Endothelial cell (in vitro differentiated cells): ENCODE results near the gene MFSD2A. TPM values are rescaled to one million over a fixed set of nuclear protein-coding genes. Genes with fewer than 3 reads are reported as not detected.

ENCODE experiments used
- DNase-seq: peaks from one replicate; pipeline ENCODE4 v3.0.0; 2021; ENCODE audit warnings: low spot score
- H3K27ac Mint-ChIP-seq: one replicate; pipeline ENCODE4 v1.8.0; 2021; ENCODE audit warnings: mixed read lengths, inconsistent platforms; ENCODE audit not compliant: unreplicated experiment
- H3K27me3 Mint-ChIP-seq: one replicate; pipeline ENCODE4 v1.8.0; 2021; ENCODE audit warnings: mild to moderate bottlenecking, moderate library complexity, mixed read lengths, inconsistent platforms; ENCODE audit not compliant: unreplicated experiment
- H3K36me3 Mint-ChIP-seq: one replicate; pipeline ENCODE4 v1.8.0; 2021; ENCODE audit warnings: mild to moderate bottlenecking, low read depth, mixed read lengths, inconsistent platforms; ENCODE audit not compliant: unreplicated experiment
- H3K4me1 Mint-ChIP-seq: one replicate; pipeline ENCODE4 v1.8.0; 2021; ENCODE audit warnings: mild to moderate bottlenecking, mixed read lengths, inconsistent platforms; ENCODE audit not compliant: unreplicated experiment
- H3K4me3 Mint-ChIP-seq: one replicate; pipeline ENCODE4 v1.8.0; 2021; ENCODE audit warnings: mild to moderate bottlenecking, mixed read lengths, inconsistent platforms; ENCODE audit not compliant: unreplicated experiment
- H3K9me3 Mint-ChIP-seq: one replicate; pipeline ENCODE4 v1.8.0; 2021; ENCODE audit warnings: mixed read lengths, inconsistent platforms; ENCODE audit not compliant: unreplicated experiment
- total RNA-seq: library from RNA; stranded (reverse); fragmentation: NEBNext Ultra II Directional; extraction: Animal tissue kit (Norgen Biotek cat#: 25700); gene quantifications from one replicate; pipeline ENCODE4 v1.2.1, GENCODE V29; 2021; ENCODE audit not compliant: unreplicated experiment
- TF ChIP-seq, protein P1 (sequence below): fragments of 200-600 bp; sonication (generic); IDR thresholded peaks from one replicate; pipeline ENCODE4 v1.5.0; 2021; ENCODE audit warnings: antibody characterized with exemption; ENCODE audit not compliant: unreplicated experiment

The MFSD2A gene
- total RNA-seq, 1 donor from 2014 or later: 1.6 TPM

DNA sequence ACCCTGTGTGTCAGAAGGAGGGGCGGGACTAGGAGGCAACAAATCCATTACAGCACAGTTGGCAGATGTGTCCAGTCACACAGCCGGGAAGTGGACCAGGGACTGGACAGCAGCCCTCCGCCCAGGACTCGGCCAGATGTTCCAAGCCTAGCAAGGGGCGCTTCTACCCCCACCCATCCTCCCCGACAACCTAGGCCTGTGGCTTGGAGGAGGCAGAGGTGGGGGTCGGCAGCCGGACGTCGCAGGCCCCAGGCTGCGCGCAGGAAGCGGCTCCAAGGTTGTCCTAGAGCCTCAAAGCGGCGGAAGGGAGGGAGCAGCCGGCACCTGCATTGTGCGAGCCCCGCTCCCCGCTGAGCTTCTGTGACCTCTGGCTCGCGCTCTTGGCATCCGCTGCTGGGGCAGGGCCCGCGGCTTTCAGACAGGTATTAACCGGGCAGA lies 32.7 kb upstream of the MFSD2A start:
- TF ChIP-seq, protein P1, sequence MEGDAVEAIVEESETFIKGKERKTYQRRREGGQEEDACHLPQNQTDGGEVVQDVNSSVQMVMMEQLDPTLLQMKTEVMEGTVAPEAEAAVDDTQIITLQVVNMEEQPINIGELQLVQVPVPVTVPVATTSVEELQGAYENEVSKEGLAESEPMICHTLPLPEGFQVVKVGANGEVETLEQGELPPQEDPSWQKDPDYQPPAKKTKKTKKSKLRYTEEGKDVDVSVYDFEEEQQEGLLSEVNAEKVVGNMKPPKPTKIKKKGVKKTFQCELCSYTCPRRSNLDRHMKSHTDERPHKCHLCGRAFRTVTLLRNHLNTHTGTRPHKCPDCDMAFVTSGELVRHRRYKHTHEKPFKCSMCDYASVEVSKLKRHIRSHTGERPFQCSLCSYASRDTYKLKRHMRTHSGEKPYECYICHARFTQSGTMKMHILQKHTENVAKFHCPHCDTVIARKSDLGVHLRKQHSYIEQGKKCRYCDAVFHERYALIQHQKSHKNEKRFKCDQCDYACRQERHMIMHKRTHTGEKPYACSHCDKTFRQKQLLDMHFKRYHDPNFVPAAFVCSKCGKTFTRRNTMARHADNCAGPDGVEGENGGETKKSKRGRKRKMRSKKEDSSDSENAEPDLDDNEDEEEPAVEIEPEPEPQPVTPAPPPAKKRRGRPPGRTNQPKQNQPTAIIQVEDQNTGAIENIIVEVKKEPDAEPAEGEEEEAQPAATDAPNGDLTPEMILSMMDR: no peak
- peaks cover 5% of the 10 kb centered on the region for H3K4me1 Mint-ChIP-seq
- no peaks in the 10 kb centered on the region for H3K9me3 Mint-ChIP-seq
- peaks cover 3% of the 10 kb centered on the region for H3K27me3 Mint-ChIP-seq
- H3K4me3 Mint-ChIP-seq: no peak overlapping the region
- no peak for DNase-seq
- H3K36me3 Mint-ChIP-seq: peaks cover 5% of the 10 kb centered on the region
- no peak overlapping the region for H3K27ac Mint-ChIP-seq

DNA sequence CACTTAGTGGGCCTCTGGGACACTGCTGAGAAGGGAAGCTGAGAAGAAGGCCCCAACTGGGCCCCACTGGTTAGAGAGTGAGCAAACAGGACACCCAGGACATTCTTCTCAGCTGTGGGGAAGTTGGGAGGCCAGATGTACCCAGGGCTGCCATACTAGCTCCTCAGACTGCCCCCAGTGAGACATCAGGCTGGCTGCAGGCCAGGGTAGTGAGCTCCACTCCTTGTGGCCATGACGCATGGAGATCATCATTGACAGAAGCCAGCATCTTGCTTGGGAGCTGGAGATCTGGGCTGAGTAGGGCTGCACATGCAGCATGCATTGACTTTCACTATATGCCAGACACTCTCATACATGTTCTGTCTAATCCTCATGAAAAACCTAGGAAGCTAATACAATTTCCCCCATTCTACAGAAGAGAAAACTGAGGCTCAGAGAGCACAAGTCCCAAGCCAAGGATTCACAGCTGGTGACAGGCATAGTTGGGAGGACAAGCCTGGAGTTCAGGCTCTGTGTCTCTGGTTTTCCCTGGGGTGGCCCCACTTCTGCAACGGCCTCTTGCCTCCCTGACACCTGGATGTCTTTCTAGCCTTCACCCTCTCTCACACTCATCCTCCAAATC lies 29.1 kb upstream of the MFSD2A start:
- Mint-ChIP-seq H3K27me3 (peaks cover 3% of the 10 kb centered on the region), H3K36me3 (peaks cover 5% of the 10 kb centered on the region), H3K4me1 (peaks cover 5% of the 10 kb centered on the region), H3K4me3 (no peak overlapping the region), H3K9me3 (no peaks in the 10 kb centered on the region), H3K27ac (no peak overlapping the region)
- DNase-seq: no peak
- TF ChIP-seq, protein P1: no peak

DNA sequence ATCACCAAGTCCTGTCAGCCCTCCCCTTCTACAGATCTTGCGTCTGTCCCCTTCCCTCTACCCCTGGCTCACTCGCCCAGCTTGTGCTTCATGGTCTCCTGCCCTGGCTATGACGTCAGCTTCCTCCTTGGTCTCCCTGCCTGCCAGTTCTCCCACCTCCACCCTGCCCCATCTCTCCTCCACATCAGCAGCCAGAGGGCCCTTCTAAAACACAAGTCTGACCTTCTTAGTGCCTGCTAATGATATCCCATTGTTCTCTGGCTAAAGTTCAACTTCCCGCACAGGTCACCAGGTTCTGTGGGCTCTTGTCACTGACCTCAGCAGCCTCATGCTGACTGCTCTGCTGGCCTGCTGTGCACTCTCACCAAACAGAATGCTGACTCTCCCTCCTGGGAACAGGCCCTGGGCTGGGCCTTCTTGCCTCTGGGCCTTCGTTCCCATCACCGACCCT lies 28.6 kb upstream of the MFSD2A start:
- no peak overlapping the region for H3K27ac Mint-ChIP-seq
- peaks cover 5% of the 10 kb centered on the region for H3K4me1 Mint-ChIP-seq
- H3K9me3 Mint-ChIP-seq: no peaks in the 10 kb centered on the region
- no peak for DNase-seq
- peaks cover 5% of the 10 kb centered on the region for H3K36me3 Mint-ChIP-seq
- H3K4me3 Mint-ChIP-seq: no peak overlapping the region
- TF ChIP-seq, protein P1: no peak
- peaks cover 3% of the 10 kb centered on the region for H3K27me3 Mint-ChIP-seq

DNA sequence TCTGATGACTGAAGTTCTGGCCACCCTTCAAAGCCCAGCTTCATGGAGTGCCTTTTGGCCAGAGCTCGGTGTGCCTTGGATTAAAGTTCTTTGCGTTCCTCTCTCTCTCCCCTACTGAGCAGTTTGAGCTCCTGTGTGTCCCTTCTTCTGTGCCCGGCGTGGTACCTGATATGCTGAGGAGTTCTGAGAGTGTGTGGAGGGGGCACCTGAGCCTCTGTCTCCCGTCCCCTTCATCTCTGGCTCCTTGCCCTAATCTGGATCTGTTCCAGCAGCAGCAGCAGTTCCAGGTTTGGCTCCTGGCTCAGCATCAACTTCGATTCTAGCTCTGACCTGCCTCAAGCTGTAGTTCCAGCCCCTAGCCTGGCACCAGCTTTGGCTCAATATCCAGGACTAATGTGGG lies 28.1 kb upstream of the MFSD2A start:
- H3K9me3 Mint-ChIP-seq: no peaks in the 10 kb centered on the region
- no peak overlapping the region for H3K4me3 Mint-ChIP-seq
- DNase-seq: no peak
- H3K27ac Mint-ChIP-seq: no peak overlapping the region
- peaks cover 3% of the 10 kb centered on the region for H3K27me3 Mint-ChIP-seq
- peaks cover 5% of the 10 kb centered on the region for H3K4me1 Mint-ChIP-seq
- peaks cover 7% of the 10 kb centered on the region for H3K36me3 Mint-ChIP-seq
- TF ChIP-seq, protein P1: no peak

DNA sequence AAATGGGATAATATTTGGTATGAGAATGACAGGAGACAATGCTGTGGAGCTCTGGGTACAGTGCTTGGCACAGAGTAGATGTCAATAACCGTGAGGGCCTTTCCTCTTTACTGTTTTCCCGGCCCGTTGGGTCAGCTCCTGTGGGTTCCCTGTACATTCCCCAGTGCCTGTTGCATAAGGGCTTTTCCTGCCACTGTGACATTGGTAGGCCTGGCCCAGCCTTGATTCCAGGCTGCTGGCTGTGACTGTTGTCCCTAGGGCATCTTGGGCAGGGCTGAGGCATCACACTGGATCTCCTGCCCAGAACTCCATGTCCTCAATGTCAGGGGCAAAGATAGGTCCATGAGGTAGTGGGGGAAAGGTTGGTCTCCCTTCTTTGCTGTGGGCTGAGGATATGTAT lies 27.4 kb upstream of the MFSD2A start:
- no peak for DNase-seq
- Mint-ChIP-seq H3K27ac (no peak overlapping the region), H3K4me3 (no peak overlapping the region), H3K9me3 (no peaks in the 10 kb centered on the region), H3K36me3 (peaks cover 9% of the 10 kb centered on the region), H3K4me1 (peaks cover under 1% of the 10 kb centered on the region), H3K27me3 (peaks cover 1% of the 10 kb centered on the region)
- TF ChIP-seq, protein P1: no peak
